ENCODE results near the gene ITPR1. TPM values are rescaled to one million over a fixed set of nuclear protein-coding genes. Genes with fewer than 3 reads are reported as not detected.

Gene ITPR1
- total and polyA plus RNA-seq, 4 experiments from 2014 or later, result 6.1 to 72.8 (median 44.2) TPM

GRCh38 chr3:4501927-4502326, 8.8 kb downstream of the ITPR1 start:
- Histone ChIP-seq H3K36me3 (ENCODE audit: insufficient read depth, low read length) (no peaks in the 10 kb centered on the region), H3K4me1 (ENCODE audit: insufficient read depth, low read length) (peaks cover 41% of the 10 kb centered on the region), H3K27ac (ENCODE audit: low read depth, low read length) (no peak overlapping the region), H3K4me3 (ENCODE audit: low read length in 2 of 2) (no peak overlapping the region), H3K27me3 (ENCODE audit: insufficient read depth, low read length) (no peaks in the 10 kb centered on the region), H3K9me3 (ENCODE audit: control insufficient read depth in 1 of 2, low read length in 2 of 2) (no peaks in the 10 kb centered on the region)
- intact Hi-C loops (cut with micrococcal nuclease), result no loop called here
- no peak for DNase-seq
- ChIA-PET CTCF (ENCODE audit: partially characterized antibody) (interaction anchor here (1.4 kb wide), 1 partner anchor 132 kb away, joined by 5 read pairs; no protein-coding TSS in a partner anchor), POLR2A (ENCODE audit: partially characterized antibody) (interaction anchor here (5.1 kb wide), 1 partner anchor 8 kb away, joined by 60 read pairs; the partner anchor contains the start of gene ITPR1)
- H3K27me3 Mint-ChIP-seq, result no peaks in the 10 kb centered on the region
- H3K36me3 Mint-ChIP-seq, result peaks cover 23 to 26% of the 10 kb centered on the region in 2 donors
- no peak overlapping the region for H3K4me3 Mint-ChIP-seq
- peak overlapping the region in 2 of 7 donors; percentile 16 to 41 for H3K27ac Mint-ChIP-seq
- H3K4me1 Mint-ChIP-seq, result peaks cover 28 to 48% (median 35%) of the 10 kb centered on the region in 4 donors
- H3K9me3 Mint-ChIP-seq, result no peaks in the 10 kb centered on the region

- POLR2A ChIA-PET (ENCODE audit: partially characterized antibody), result interaction anchor here (0.6 to 5.1 kb wide), 2 partner anchors 10 to 43 kb away, joined by 3 to 60 read pairs; partner anchors contain the start of gene ITPR1
- H3K4me3 Mint-ChIP-seq, result peak overlapping the region in 1 of 8 donors; percentile 60
- Histone ChIP-seq H3K9me3 (ENCODE audit: control insufficient read depth in 1 of 2, low read length in 2 of 2) (no peaks in the 10 kb centered on the region), H3K36me3 (ENCODE audit: insufficient read depth, low read length) (no peaks in the 10 kb centered on the region), H3K27me3 (ENCODE audit: insufficient read depth, low read length) (no peaks in the 10 kb centered on the region), H3K27ac (ENCODE audit: low read depth, low read length) (no peak overlapping the region), H3K4me1 (ENCODE audit: insufficient read depth, low read length) (peaks cover 42% of the 10 kb centered on the region), H3K4me3 (ENCODE audit: low read length in 2 of 2) (no peak overlapping the region)
- CTCF ChIA-PET (ENCODE audit: partially characterized antibody), result interaction anchor here (6.3 kb wide), 1 partner anchor 9 kb away, joined by 28 read pairs; the partner anchor contains the start of gene ITPR1
- intact Hi-C loops (cut with micrococcal nuclease), result no loop called here
- H3K27ac Mint-ChIP-seq, result peak overlapping the region in 4 of 7 donors; percentile 35 to 92 (median 79)
- no peaks in the 10 kb centered on the region for H3K9me3 Mint-ChIP-seq
- peaks cover 34 to 51% (median 41%) of the 10 kb centered on the region in 4 donors for H3K4me1 Mint-ChIP-seq
- DNase-seq, result no peak
- H3K27me3 Mint-ChIP-seq, result no peaks in the 10 kb centered on the region
- H3K36me3 Mint-ChIP-seq, result peaks cover 22 to 23% of the 10 kb centered on the region in 2 donors
Measured at GRCh38 chr3:4503050-4503449, 9.9 kb downstream of the ITPR1 start.

- peak overlapping the region; percentile 43 to 48 for H3K4me3 ChIP-seq (ENCODE audit: low read length in 2 of 2)
- POLR2A ChIA-PET (ENCODE audit: partially characterized antibody), result interaction anchor here (0.6 to 5.1 kb wide), 7 partner anchors 8 to 216 kb away, joined by 3 to 60 read pairs (median 3); partner anchors contain the start of gene ITPR1
Measured at GRCh38 chr3:4504340-4505261, 11.5 kb downstream of the ITPR1 start.

DNA sequence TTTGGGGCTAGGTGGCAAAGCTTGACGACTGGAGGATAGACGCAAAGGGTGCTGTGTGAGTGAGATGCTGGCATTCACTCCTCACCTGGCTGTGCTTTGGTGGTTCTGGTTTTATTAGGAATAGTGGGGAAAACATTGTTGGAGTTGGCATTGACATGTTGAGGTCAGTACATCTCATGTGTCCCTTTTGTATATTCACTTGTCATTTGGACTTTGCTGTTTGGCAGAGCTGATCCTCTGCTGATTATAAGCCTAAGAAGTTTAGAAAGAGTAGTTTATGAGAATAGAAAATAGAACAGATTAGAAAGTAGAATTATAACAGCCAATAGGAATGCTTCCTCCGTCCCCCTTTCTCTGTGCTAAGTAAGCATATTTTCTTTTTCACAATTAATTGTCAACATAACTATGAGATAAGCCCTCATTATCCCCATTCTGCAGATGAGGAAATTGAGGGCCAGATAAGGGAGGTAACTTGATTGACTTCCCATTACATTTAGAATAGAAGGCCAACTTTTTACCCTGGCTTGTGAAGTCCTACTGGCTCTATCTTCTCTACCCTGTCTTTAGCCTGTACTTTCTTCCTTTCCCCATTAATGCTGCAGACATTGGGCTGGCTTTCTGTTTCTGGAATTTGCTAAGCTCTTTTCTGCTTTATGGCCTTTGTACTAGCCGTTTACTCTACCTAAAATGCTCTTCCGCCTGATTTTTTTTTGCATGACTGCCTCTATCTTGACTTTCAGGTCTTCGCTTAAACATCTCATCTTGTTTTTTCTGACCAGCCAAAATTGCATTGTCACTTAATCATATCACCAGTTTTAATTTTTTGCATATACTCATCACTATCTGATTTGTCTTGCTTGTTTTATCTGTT, 12.8 kb downstream of the ITPR1 start:
- H3K4me3 ChIP-seq (ENCODE audit: low read length in 2 of 2), result no peak overlapping the region
- H3K27me3 Mint-ChIP-seq, result no peaks in the 10 kb centered on the region
- peak overlapping the region in 5 of 8 donors; percentile 27 to 66 (median 43) for H3K4me3 Mint-ChIP-seq
- POLR2A ChIA-PET (ENCODE audit: partially characterized antibody), result interaction anchor here (1.4 to 5.1 kb wide), 3 partner anchors 12 to 38 kb away, joined by 3 to 60 read pairs (median 12); partner anchors contain the start of gene ITPR1
- peaks cover 35 to 52% (median 44%) of the 10 kb centered on the region in 4 donors for H3K4me1 Mint-ChIP-seq
- no peaks in the 10 kb centered on the region for H3K36me3 ChIP-seq (ENCODE audit: insufficient read depth, low read length)
- no peaks in the 10 kb centered on the region for H3K9me3 Mint-ChIP-seq
- CTCF ChIA-PET (ENCODE audit: partially characterized antibody), result interaction anchor here (1.3 to 6.3 kb wide), 4 partner anchors 12 to 128 kb away, joined by 3 to 28 read pairs (median 11); partner anchors contain the start of gene ITPR1
- H3K27ac Mint-ChIP-seq, result peak overlapping the region; percentile 62 to 96 (median 92)
- H3K9me3 ChIP-seq (ENCODE audit: control insufficient read depth in 1 of 2, low read length in 2 of 2), result no peaks in the 10 kb centered on the region
- H3K4me1 ChIP-seq (ENCODE audit: insufficient read depth, low read length), result peaks cover 42% of the 10 kb centered on the region
- no peak overlapping the region for H3K27ac ChIP-seq (ENCODE audit: low read depth, low read length)
- intact Hi-C loops (cut with micrococcal nuclease), result no loop called here
- no peak for DNase-seq
- no peaks in the 10 kb centered on the region for H3K27me3 ChIP-seq (ENCODE audit: insufficient read depth, low read length)
- peaks cover 21 to 24% of the 10 kb centered on the region in 2 donors for H3K36me3 Mint-ChIP-seq

More at GRCh38 chr3:4504340-4505261, 11.5 kb downstream of the ITPR1 start:
- H3K9me3 Mint-ChIP-seq, result no peaks in the 10 kb centered on the region
- DNase-seq, result peak; percentile 46 to 61 (median 54)
- H3K4me3 Mint-ChIP-seq, result peak overlapping the region; percentile 79 to 96 (median 84)
- H3K4me1 Mint-ChIP-seq, result peaks cover 33 to 52% (median 40%) of the 10 kb centered on the region in 4 donors
- intact Hi-C loops (cut with micrococcal nuclease), result loop anchor here (1.0 kb wide), 1 partner anchor 10 kb away; no protein-coding TSS in a partner anchor
- peak overlapping the region; percentile 56 for H3K27ac ChIP-seq (ENCODE audit: low read depth, low read length)
- no peaks in the 10 kb centered on the region for H3K9me3 ChIP-seq (ENCODE audit: control insufficient read depth in 1 of 2, low read length in 2 of 2)
- CTCF ChIA-PET (ENCODE audit: partially characterized antibody), result interaction anchor here (1.3 to 6.3 kb wide), 4 partner anchors 10 to 129 kb away, joined by 3 to 28 read pairs (median 11); partner anchors contain the start of gene ITPR1
- H3K36me3 Mint-ChIP-seq, result peaks cover 24 to 32% of the 10 kb centered on the region in 2 donors
- peak overlapping the region; percentile 89 to 96 (median 93) for H3K27ac Mint-ChIP-seq
- no peaks in the 10 kb centered on the region for H3K27me3 ChIP-seq (ENCODE audit: insufficient read depth, low read length)
- H3K36me3 ChIP-seq (ENCODE audit: insufficient read depth, low read length), result no peaks in the 10 kb centered on the region
- no peaks in the 10 kb centered on the region for H3K27me3 Mint-ChIP-seq
- peaks cover 42% of the 10 kb centered on the region for H3K4me1 ChIP-seq (ENCODE audit: insufficient read depth, low read length)

- Mint-ChIP-seq H3K27me3 (no peaks in the 10 kb centered on the region), H3K9me3 (no peaks in the 10 kb centered on the region), H3K4me3 (peak overlapping the region in 4 of 8 donors; percentile 1 to 61 (median 22)), H3K36me3 (peaks cover 16 to 25% of the 10 kb centered on the region in 2 donors), H3K4me1 (peaks cover 35 to 52% (median 45%) of the 10 kb centered on the region in 4 donors), H3K27ac (peak overlapping the region in 4 of 7 donors; percentile 36 to 82 (median 60))
- ChIA-PET POLR2A (ENCODE audit: partially characterized antibody) (interaction anchor here (3.2 kb wide), 1 partner anchor 13 kb away, joined by 20 read pairs; the partner anchor contains the start of gene ITPR1), CTCF (ENCODE audit: partially characterized antibody) (interaction anchor here (2.9 to 6.3 kb wide), 2 partner anchors 12 kb away, joined by 18 to 28 read pairs; partner anchors contain the start of gene ITPR1)
- Histone ChIP-seq H3K4me1 (ENCODE audit: insufficient read depth, low read length) (peaks cover 42% of the 10 kb centered on the region), H3K9me3 (ENCODE audit: control insufficient read depth in 1 of 2, low read length in 2 of 2) (no peaks in the 10 kb centered on the region), H3K27ac (ENCODE audit: low read depth, low read length) (no peak overlapping the region), H3K36me3 (ENCODE audit: insufficient read depth, low read length) (no peaks in the 10 kb centered on the region), H3K4me3 (ENCODE audit: low read length in 2 of 2) (no peak overlapping the region), H3K27me3 (ENCODE audit: insufficient read depth, low read length) (no peaks in the 10 kb centered on the region)
- DNase-seq, result no peak
- intact Hi-C loops (cut with micrococcal nuclease), result no loop called here
Measured at GRCh38 chr3:4506559-4507023, 13.4 kb downstream of the ITPR1 start.

DNA sequence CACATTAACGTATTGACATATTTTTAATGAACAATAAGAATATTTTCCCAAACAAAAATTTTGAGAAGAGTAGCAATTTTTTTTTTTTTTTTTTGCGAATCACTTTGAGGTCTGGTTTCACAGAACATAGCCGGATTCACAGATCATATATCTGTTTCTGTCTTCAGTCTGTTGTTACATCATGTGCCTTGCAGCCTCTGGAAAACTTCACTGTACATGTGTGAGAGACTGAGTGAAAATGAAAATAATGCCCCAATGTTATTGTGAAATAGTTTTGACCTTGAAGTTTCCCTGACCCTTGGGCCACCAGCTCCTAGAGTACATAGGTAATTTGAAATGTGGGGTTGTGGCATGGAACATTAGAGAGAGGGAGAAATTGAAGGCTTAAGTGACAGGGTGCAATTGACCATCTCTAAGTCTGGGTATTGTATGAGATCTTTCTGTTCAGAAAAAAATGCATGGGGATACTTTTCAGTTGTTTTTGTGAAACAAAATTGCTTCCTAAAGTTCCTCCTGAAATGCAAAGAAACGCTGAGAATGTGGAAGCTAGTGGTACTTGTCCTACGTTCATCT, 14.0 kb downstream of the ITPR1 start:
- Histone ChIP-seq H3K4me3 (ENCODE audit: low read length in 2 of 2) (no peak overlapping the region), H3K36me3 (ENCODE audit: insufficient read depth, low read length) (no peaks in the 10 kb centered on the region), H3K9me3 (ENCODE audit: control insufficient read depth in 1 of 2, low read length in 2 of 2) (no peaks in the 10 kb centered on the region), H3K27me3 (ENCODE audit: insufficient read depth, low read length) (no peaks in the 10 kb centered on the region), H3K27ac (ENCODE audit: low read depth, low read length) (no peak overlapping the region), H3K4me1 (ENCODE audit: insufficient read depth, low read length) (peaks cover 42% of the 10 kb centered on the region)
- Mint-ChIP-seq H3K36me3 (peaks cover 16 to 21% of the 10 kb centered on the region in 2 donors), H3K4me3 (no peak overlapping the region), H3K27ac (peak overlapping the region in 2 of 7 donors; percentile 9 to 77), H3K4me1 (peaks cover 35 to 52% (median 43%) of the 10 kb centered on the region in 4 donors), H3K27me3 (no peaks in the 10 kb centered on the region), H3K9me3 (no peaks in the 10 kb centered on the region)
- no peak for DNase-seq
- POLR2A ChIA-PET (ENCODE audit: partially characterized antibody), result interaction anchor here (0.8 to 3.2 kb wide), 2 partner anchors 11 to 14 kb away, joined by 3 to 20 read pairs; partner anchors contain the start of gene ITPR1
- intact Hi-C loops (cut with micrococcal nuclease), result no loop called here
- CTCF ChIA-PET (ENCODE audit: partially characterized antibody), result interaction anchor here (6.3 kb wide), 1 partner anchor 13 kb away, joined by 28 read pairs; the partner anchor contains the start of gene ITPR1
